HG02973 (cell line): Measurements from ENCODE around the gene DVL2.
"Not testable (repeated sequence)": the region's sequence is repeated elsewhere in the genome, so short reads cannot be mapped to it uniquely, and the experiment has no call there.

Source experiments
- ATAC-seq: cut with Tn5 transposase; IDR thresholded peaks from one replicate; pipeline ENCODE4 v1.9.1; 2021; ENCODE audit warnings: moderate library complexity; ENCODE audit not compliant: unreplicated experiment

Gene DVL2

DNA sequence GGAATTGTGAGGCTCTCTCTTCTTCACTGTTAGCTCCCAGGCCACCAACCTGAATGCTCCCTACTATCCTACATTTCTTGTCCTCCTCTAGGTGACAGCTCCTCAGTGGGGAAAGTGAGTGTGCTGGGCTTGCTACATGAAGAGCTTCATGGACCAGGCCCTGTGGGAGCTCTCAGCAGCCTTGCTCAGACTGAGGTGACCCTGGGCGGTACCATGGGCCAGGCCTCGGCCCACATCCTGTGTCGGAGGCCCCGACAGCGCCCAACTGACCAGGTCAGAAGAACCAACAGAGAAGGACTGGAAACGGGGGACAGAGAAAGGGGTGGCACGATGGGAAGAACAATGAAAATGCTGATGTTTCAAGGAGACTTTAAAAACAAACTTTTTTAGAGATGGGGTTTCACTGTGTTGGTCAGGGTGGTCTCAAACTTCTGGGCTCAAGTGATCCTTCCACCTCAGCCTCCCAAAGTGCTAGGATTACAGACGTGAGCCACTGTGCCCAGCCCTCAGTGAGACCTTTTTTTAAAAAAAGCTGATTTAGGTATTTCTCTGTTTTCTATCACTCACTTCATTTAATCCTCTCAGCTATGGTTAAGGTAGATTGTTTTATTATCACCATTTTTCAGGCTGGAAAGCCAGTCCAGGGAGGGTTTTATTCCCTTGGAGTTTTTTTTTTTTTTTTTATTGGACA lies 22.6 kb upstream of the DVL2 start:
- ATAC-seq, result no peak

DNA sequence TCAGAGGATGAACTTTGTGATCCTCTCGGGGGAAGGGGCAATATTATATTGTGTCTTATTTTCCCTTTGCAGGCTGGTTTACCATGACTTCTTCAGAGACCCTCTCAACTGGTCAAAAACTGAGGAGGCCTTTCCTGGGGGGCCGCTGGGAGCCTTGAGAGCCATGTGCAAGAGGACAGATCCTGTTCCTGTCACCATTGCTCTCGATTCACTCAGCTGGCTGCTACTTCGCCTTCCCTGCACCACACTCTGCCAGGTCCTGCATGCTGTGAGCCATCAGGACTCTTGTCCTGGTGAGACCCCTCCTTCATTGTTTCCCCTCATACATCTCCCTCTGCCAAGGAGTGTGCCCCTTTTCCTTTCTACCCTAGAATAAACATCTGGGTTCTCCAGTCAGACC lies 20.2 kb upstream of the DVL2 start:
- no peak for ATAC-seq

DNA sequence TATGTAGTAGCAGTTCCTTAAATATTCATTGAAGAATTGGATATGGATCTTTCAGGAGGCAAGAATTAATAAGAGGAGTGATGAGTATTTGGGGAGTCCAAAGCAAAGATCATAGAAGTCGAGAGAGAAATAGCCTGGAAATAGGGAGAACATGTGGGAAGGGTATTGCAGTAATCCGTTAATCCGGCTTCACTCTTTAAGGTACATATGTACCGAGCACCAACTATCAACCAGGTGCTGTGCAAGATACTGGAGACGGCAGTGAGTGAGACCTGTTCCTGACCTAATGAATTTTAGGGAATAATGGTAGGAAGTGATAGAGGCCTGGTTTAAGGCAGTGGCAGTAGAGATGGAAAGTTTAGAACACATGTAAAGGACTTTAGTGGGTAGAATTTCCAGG lies 18.8 kb upstream of the DVL2 start:
- no peak for ATAC-seq

DNA sequence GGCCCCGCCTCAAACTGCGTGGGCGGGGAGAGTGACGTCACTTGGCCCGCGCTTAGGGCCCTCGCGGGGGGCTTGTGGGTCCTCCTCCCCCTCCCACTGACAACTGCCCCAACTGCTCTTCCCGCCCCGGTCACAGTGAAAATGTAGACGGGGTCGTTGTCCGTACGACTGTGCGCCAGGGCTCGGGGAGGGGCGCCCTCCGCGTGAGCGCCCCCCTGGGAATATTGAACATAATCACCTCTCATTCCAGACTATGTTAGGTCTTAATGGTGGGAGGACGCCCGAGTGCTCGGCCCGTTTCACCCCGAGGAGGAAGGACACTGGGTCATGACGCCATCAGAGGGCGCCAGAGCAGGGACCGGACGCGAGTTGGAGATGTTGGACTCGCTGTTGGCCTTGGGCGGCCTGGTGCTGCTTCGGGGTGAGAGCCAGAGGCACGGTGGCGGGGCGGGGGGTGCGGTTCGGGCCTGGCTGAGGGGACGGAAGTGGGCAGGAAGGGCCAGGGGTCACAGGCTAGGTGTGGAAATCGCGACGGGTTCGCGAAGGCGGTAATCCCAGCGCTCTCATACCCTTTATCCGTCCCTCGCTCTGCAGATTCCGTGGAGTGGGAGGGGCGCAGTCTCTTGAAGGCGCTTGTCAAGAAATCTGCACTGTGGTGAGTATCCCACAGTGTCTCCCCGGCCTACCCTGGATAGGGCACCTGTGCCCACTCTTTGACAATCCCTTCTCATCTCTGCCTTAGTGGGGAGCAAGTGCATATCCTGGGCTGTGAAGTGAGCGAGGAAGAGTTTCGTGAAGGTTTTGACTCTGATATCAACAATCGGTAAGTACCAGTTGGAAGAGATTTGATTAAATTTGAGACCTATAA lies 18.1 kb upstream of the DVL2 start, which contains the start of gene ELP5:
TSS of gene ELP5 (plus strand) at position 40 of the 868 bp plus-strand sequence. CDS start at position 376, 336 bp downstream.
- peak; percentile 52 for ATAC-seq

DNA sequence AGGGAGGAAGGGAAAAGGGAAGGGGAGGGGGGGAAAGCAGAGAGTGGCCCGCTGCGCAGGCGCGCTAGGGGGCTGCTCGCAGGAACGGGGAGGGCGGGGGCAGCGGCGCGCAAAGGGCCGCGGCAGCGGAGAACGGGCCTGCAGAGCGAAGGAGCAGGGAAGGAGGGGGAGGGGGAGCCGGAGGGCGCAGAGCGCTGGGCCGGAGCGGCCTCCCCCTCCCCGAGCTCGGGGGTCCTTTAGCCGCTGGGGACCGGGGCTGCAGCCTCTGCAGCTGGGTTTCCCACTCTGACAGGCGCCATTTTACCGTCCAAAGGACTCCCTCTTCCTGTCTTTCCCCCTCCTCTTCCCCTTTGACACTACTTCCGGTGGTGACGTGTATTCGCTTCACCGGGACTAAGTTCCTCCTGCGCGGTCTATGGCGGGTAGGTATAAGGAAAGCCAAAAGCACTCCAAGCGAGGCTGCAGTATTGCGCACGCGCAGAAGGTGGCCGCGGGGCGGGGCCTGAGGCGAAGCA lies 17.4 kb upstream of the DVL2 start, which contains the start of gene CTDNEP1:
TSS of gene CTDNEP1 (minus strand) at position 74 of the 515 bp plus-strand sequence. CDS start 438 bp downstream, outside the sequence.
- ATAC-seq, result peak; percentile 77

DNA sequence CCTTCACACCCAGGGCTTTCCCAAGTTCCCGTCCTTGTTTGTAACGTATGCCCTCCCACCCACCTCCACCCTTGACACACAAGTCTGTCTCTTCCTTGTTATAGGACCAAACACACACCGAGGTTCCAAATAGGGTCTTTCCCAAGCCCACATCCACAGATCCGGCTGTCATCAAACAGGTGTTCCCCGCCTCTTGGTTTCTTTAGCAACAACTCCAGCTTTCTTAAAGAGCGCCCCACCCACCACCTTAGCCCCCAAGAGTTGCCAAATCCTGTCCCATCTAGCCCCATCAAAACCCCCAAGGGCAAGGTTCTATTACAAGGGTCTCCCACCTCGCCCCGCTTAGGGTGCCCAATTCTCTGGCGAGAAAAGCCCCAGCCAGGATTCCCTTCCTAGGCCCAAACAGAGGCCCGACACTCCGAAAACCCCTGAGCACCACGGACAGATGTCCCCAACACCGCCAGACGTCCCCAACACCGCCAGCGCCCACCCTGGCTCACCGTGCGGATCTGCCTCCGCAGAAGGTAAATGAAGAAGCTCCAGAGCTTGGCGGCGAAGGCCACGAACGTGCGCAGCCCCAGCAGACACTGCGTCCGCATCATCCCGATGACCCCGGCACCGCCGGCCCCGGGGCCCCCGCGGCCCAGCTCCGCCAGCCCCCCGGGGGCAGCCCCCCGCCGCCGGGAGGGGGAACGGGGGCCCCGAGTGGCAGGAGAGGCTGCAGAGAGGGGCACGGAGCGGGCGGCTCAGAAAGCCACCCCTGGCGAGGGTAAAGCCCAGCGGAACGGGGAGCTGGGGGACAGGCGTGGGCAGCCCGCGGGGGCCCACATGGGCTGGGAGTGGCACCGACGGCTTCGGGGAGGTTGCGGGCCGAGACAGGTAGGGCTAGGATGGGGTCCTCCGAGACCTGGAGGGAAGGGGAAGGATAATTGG lies 16.6 kb upstream of the DVL2 start:
- ATAC-seq, result no peak

DNA sequence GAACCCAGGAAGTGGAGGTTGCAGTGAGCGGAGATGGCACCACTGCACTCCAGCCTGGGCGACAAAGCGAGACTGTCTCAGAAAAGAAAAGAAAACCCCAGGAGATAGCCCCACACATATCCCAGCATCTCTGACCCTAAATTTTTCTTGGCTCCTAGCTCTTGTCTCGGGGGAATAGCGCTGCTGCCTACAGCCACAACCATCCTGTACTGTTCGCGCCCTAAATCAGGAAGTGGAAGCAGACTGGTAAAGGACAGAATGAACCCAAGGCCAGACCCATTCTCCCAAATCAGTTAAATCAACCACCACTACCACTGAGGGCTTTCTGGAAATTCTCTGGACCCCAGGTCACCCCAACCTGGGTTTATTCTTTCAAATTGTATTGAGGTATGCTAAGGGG lies 15.5 kb upstream of the DVL2 start:
- no peak for ATAC-seq

DNA sequence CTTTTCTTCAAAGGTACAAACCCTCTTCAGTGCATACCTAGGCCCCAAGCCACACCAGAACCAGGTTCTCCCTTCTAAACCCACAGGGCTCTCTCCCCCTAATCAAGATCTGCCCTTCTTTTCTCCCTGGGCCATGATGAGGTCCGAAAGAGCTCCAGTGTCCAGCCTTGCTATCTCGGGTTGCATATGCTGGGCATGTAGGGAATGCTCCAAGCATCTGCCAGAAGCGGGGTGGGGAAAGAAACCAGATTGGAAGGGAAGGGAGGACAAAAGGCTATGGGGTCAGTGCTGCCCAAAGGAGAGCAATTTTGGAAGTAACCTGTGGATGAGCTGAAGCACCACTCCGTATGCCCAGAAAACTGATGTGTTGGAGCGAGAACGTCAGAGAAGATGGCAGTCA lies 14.9 kb upstream of the DVL2 start:
- no peak for ATAC-seq

DNA sequence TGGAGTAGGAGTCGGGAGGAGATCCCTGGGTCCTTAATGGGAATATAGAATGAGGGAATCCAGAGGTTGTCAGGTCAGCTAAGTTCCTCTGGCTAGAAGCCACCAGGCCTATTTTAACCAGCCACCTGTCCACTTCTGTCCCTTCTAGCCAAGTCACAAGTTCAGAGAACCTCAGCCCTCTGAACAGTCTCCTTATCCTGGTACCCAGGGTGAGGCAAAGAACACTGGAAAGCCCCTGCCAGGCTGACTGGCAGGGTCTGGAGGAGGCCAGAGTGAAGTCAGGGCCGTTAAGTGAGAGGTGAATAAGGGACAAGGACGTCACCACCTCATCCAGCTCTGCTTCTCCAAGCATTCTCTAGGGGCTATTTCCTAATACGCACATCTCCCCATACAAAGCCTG lies 14.5 kb upstream of the DVL2 start:
- ATAC-seq, result no peak

DNA sequence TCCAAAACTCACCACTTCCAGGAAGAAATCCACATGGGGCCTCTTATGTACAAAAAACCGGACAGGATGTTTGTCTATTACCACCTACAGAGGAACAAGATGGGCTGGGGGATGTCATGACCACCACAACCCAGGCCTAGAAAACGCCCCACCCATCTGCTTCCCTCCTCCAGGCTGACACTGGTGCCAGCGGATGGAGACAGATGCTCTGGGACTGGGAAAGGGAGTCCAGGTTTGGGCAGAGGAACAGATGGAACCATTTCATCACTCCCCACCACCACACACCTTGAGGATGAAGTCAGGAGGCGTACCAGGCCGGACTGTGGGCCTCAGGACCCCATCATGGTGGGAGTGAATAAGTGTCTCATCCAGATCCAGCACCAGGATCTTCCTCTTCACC lies 12.5 kb upstream of the DVL2 start:
- no peak for ATAC-seq

DNA sequence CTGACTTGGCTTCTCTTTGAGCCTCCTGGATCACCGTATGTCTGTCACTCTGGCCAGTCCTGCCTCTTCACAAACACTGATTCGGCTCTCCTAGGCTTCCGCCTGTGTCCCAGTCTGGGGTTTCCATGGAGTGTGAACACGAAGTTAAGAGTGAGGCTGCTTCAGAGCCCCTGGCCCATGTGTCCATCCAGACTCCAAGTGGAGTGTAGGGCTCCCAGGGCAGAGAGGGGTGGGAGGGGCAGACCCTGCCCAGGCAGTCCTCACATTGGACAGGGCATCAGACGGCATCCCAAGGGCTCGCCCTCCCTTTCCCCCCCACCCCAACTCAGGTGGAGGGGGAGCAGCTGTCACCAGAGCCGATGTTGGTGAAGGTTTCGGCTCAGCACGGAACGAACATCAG lies 9.5 kb upstream of the DVL2 start:
- ATAC-seq, result not testable (repeated sequence)

DNA sequence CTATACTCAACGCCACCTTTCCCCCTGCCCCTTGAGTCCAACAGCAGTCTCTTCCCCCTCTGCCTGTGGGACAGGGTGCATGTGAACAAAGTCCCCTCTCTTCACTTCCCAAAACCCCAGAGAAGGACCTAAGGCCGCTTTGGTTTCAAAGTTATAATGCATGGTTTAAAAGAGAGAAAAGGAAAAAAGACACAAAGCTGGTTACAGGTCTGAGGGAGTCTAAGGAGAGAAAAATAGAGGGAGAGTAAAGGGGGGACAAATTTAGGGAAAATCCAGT lies 9.1 kb upstream of the DVL2 start:
- no peak for ATAC-seq

DNA sequence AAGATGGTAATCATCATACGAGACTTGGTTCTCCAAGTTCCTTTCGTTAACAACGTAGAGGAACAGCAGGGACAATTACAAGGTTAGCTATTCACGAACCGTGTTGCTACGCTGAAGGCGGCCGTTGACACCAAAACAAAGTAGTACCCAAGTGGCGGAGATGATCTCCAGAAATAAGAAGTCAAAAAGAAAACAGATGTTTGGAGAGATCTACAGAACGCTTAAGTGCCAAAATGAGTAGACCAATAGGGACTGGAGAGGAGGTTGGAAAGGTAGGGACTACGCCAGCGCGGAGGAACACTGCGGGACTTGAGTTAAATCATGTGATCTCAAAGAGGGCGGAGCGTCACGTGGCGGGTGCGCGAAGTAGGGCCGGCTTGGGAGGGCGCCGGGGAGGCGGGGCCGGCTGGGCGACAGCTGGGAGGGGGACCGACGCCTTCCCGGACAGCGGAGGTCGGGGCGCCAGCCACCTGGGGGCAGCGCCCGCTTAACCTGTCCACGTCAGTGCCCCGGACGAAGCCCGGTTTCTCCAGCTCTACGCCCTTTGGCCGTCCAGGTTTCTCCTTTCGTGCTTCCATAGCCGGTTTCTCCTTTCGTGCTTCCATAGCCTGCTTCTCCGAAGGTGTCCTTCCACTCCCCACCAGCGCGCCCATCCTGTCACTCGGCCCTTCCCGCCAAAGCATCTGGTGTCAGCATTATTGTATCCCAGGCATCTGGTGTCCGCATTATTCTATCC lies 8.6 kb upstream of the DVL2 start:
- peak; percentile 33 for ATAC-seq

DNA sequence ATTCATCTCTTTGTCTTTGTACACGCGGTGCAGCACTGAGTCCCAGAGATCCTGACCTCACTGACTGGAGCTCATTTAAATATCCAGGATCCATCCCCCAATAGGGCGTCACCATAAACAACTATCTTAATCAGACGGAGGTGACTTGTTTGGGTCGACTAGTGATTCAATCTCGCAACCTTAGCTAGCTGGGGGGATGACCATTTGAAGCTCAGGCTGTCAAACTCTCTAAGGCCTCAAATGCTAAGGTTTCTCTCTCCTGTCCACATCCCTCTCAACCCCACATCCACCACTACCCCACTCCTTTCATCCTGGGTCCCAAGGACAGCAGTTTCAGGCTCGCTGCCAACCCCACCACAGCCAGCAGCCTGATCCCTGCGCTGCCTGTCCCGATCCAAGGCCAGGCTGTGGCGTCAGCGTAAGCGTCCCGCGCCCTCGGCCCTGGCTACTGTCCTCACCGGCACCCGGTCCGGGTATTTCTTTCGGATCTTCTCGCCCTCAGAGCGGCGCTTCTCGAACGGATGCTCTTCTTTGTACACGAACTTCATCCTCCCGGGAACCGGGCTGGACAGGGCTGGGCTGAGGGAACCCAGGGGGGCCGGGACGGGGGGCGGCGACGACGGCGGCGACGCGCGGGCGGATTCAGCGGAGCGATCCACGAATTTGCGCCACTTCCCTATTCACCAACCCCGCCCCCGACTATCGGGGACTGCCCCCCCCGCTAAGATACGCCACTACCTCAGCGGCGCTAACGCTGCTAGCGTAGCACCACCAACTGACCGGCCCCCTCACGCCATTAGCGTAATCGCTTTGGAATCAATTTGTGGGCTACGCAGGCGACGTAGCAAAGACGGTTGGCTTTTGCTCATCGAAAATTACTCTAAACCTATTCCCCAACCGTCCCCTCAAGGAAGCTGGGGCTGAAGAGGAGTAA lies 7.7 kb upstream of the DVL2 start, which contains the start of gene GABARAP:
TSS of gene GABARAP (minus strand) at position 667 of the 934 bp plus-strand sequence. CDS start at position 548, 119 bp downstream.
- ATAC-seq, result peak; percentile 21

DNA sequence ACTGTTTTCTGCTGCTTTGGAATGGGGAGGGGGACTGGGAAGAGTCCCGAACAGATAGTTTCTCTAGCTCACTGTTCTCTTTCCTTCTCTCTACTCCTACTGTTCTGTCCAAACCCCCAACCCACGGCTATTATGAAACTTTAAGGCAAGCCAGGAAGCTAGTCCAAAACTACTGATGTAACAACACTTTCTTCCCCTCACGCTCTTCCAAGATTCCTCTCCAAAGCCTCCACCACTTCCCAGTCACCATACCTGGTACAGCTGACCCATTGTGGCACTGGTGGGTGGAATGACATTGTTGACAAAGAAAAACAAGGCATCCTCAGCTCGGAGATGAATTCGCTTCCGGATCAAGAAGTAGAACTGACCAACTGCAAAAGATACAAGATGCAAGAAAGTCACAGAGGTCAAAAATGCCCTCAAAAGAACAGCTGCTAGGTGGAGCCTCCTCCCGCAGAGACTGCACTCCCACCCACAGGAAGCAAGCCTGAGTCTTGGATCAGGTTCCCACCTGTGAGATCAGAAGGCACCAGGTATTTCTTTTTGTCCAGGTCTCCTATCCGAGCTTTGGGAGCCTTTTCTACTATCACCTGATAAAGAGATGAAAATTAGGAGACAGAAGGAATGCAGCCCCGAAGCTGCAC lies 6.9 kb upstream of the DVL2 start:
- no peak for ATAC-seq

DNA sequence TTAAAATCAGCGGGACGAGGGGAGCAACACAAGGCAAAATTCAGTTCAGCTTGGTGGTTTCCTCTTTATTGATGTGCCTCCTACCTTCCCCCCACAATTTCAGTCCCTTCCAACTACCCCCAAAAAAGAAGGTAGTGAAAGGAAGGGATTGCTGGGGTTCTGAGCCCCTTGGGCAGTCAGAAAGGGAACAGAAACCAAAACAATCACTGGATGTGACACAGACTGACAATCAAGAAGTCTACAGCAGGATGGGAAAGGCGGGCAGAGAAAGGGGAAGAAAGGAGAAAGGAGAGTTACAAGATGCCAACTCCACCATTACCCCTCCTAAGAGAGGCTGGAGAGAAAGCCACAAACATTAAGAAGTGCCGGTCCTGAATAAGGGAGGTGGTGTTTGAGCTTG lies 6.1 kb upstream of the DVL2 start:
- no peak for ATAC-seq

DNA sequence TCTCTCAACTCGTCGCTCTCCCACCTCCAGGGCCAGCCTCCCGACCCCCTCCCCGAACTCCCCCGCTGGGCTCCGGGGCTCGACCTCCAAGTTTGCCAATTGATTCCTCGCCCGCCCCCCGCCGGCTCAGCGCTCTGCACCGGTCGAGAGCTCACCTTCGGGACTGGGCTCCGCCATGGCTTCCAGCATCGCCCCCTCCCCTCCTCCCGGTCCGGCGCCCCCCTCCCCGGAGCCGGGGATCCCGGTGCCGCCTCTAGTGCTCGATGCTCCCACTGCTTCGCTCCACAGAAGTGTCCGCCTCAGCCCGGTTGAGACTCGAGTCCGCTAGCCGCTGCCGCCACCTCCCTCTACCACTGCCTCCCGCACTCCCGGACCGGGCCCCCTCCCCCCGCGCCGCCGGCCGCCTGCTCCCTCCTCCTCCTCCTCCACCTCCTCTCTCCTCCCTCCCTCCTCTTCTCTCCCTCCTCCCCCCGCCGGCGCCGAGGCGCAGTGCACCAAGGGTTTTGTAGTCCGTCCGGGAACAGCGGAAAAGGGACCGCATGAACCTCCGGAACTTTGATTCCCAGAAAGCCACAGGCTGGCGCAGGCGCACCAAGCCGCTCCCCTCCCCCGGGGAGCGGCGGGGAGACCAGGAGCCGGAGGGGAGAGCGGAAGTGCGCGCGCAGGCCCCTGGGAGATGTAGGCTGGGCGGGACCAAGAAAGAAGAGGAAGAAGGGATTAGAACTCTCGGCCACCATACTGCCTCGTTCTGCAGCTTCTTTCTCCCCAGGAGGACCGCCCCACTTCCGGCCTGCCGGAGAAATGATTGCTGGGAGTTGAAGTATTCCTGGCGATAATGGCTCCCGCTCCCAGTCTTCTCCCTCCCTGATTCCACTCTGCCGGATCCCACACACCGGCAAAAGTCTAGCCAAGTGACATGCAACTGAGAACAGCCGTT lies 5.0 kb upstream of the DVL2 start, which contains the start of gene PHF23:
TSS of gene PHF23 (minus strand) at position 367 of the 937 bp plus-strand sequence. CDS start at position 189, 178 bp downstream.
- peak; percentile 34 for ATAC-seq
